Heart right ventricle (tissue), 16 donors: ENCODE results near the gene TRIM65. TPM values are rescaled to one million over a fixed set of nuclear protein-coding genes. Genes with fewer than 3 reads are reported as not detected.

ENCODE experiments used
- ATAC-seq, 8 donors: fragments of 200-7000 bp; cut with Tn5 transposase; one replicate each; pipeline ENCODE4 v1.9.1; 2020; ENCODE audit warnings: mild to moderate bottlenecking in 8 of 8, moderate library complexity in 8 of 8, moderate number of reproducible peaks in 1 of 8
- DNase-seq, 2 donors: peaks; one replicate each; pipeline ENCODE4 v3.0.0-alpha.2; 2020
- H3K27ac ChIP-seq, 10 donors: fragments of 200-600 bp; sonication (generic) in 2 of 10; one replicate each; pipeline versions ENCODE4 v1.5.0 to v1.8.0; 2020 to 2022; ENCODE audit warnings: mild to moderate bottlenecking in 3 of 10
- H3K27me3 ChIP-seq, 7 donors: fragments of 200-600 bp; one replicate each; pipeline ENCODE4 v1.8.0; 2021 to 2022; ENCODE audit warnings: mild to moderate bottlenecking in 2 of 7
- H3K36me3 ChIP-seq, 9 donors: fragments of 200-600 bp; sonication (generic) in 1 of 9; one replicate each; pipeline versions ENCODE4 v1.5.0 to v1.8.0; 2020 to 2022; ENCODE audit warnings: mild to moderate bottlenecking in 2 of 9
- H3K4me1 ChIP-seq, 9 donors: fragments of 200-600 bp; sonication (generic) in 1 of 9; one replicate each; pipeline versions ENCODE4 v1.5.0 to v1.8.0; 2020 to 2022; ENCODE audit warnings: mild to moderate bottlenecking in 4 of 9
- H3K4me3 ChIP-seq, 10 donors: fragments of 200-600 bp; sonication (generic) in 2 of 10; one replicate each; pipeline versions ENCODE4 v1.5.0 to v1.8.0; 2020 to 2022; ENCODE audit warnings: mild to moderate bottlenecking in 7 of 10, moderate library complexity in 2 of 10
- H3K9me3 ChIP-seq, 11 donors: fragments of 200-600 bp in 10 of 11; sonication (generic) in 2 of 11; one replicate each; pipeline versions ENCODE4 v1.5.0 to v1.8.0; 2013 to 2022; ENCODE audit warnings: mild to moderate bottlenecking in 2 of 11, control low read depth in 1 of 11, moderate library complexity in 1 of 11
- CTCF ChIP-seq, 9 donors: fragments of 200-600 bp; sonication (generic) in 2 of 9; IDR thresholded peaks; one replicate each; pipeline versions ENCODE4 v1.5.0 to v1.8.0; 2021 to 2022; ENCODE audit warnings: antibody characterized with exemption in 9 of 9, mild to moderate bottlenecking in 5 of 9, moderate library complexity in 1 of 9
- WGBS, 2 donors: extraction: QIAGEN DNeasy Blood & Tissue Kit; methylation state at CpG; one replicate each; pipeline ENCODE4 v1.1.7; 2013; ENCODE audit warnings: inconsistent platforms in 1 of 2; 5-methylcytosine and 5-hydroxymethylcytosine counted together
- intact Hi-C, 10 donors: fragments of 100-400 bp; cut with DNase I; formaldehyde crosslinking; loops; one replicate each; pipeline versions ENCODE4 v1.11.1 to v1.14.2; 2022
- polyA plus RNA-seq, 2 donors: library from polyadenylated mRNA; stranded (reverse); fragments of 200-250 nt; gene quantifications; one replicate each; pipeline ENCODE4 v1.2.3, GENCODE V29; 2013
- total RNA-seq, 10 donors: library from RNA; stranded (reverse); fragmentation: NEBNext Ultra II Directional in 3 of 10; extraction: Animal tissue kit (Norgen Biotek cat#: 25700) in 3 of 10; gene quantifications; one replicate each; pipeline versions ENCODE4 v1.2.1 to v1.2.4, GENCODE V29; 2021 to 2023
- donor health status: Arrhythmogenic right ventricular cardiomyopathy.
- donor health status: ischemic (EF 13 %, LVEDD 7.1; RV severe dilation, severe dysfunction).
- donor health status: healthy with polysubstance abuse.
- donor health status: DM: no; HTN: yes; CAD: no.
- donor health status: DM: no; HTN: no; CAD: no.
- donor health status: ischemic (EF 25% LVEDD 6.9; RV normal size, moderate dysfunction).
- donor health status: ischemic (EF 25% LVEDD 5.7; RV mildly dilated, moderate dysfunction).
- donor health status: healthy.
- donor health status: DM: yes; HTN: yes; CAD: no.
- donor health status: Ischemic cardiomyopathy.
- donor health status: ischemic (EF 35%, LVEDD 5.7; RV mildly dilated, moderate dysfunction).
- donor health status: nonischemic (EF 11% LVEDD 7.7; RV severe dilation, severe dysfunction).
- donor health status: DM: yes; HTN: yes; CAD: no.
- donor health status: PGD.
- donor health status: ischemic (EF 29% LVEDD 5.4; RV normal size, mild dysfunction).
- donor health status: nonischemic (EF 23%, LVEDD 6.1; RV moderate dilation, normal function).

Gene TRIM65
- total and polyA plus RNA-seq, 12 donors = 5.1 to 16.7 (median 8.9) TPM

DNA sequence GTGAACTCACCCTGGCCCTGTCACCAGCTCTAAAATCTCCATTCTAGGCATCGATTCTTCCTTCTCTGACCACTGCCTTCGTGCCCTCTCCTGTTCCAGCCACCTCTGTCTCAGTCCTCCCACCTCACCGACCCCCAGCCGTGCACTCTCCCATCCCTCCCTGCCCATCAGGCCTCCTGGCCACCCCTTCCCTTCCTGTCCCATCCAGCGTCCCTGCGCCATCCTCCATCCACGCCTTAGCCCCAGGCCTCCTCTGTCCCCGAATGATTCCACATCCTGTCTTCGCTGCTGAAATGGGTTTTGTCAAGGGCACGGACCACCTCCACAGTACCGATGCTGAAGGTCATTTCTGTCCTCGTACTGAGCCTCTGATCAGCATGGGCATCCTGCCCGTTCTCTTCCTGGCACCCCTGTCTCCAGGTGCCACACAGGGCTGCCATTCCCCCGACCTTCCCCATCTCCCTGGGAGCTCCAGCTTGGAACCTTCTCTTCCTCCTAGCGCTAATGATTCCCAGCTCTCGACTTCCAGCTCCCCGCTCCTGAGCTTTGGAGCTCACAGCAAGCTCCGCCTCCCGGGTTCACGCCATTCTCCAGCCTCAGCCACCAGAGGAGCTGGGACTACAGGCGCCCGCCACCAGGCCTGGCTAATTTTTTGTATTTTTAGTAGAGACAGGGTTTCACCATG is 2.6 kb downstream of the TRIM65 start:
- DNase-seq (no peak), ATAC-seq (no peak)
- 81 to 82% methylated on average over 22 of the region's 22 CpGs for WGBS, 2 donors
- no peaks in the 10 kb centered on the region for H3K9me3 ChIP-seq
- peak overlapping the region in 1 of 10 donors; percentile 99 for H3K27ac ChIP-seq
- intact Hi-C loops = loop anchor here in 3 of 10 donors (5.0 to 10.0 kb wide), 3 partner anchors 122 to 132 kb away; partner anchors contain the start of gene GALK1 (in 1 of the 3)
- no peaks in the 10 kb centered on the region for H3K27me3 ChIP-seq
- H3K4me1 ChIP-seq = peaks cover 16 to 37% (median 27%) of the 10 kb centered on the region in 9 donors
- TF ChIP-seq CTCF (IDR thresholded peaks at IDR 0.05) = no peak
- no peak overlapping the region for H3K4me3 ChIP-seq
- H3K36me3 ChIP-seq = peaks cover 4 to 53% (median 20%) of the 10 kb centered on the region in 9 donors

- no peaks in the 10 kb centered on the region for H3K9me3 ChIP-seq
- H3K4me1 ChIP-seq = peaks cover 16 to 37% (median 27%) of the 10 kb centered on the region in 9 donors
- intact Hi-C loops = loop anchor here in 3 of 10 donors (5.0 to 10.0 kb wide), 3 partner anchors 121 to 131 kb away; partner anchors contain the start of gene GALK1 (in 1 of the 3)
- peak overlapping the region in 1 of 10 donors; percentile 33 for H3K27ac ChIP-seq
- H3K4me3 ChIP-seq = no peak overlapping the region
- DNase-seq = no peak
- WGBS, 2 donors = 90 to 91% methylated on average over 18 of the region's 18 CpGs
- H3K36me3 ChIP-seq = peaks cover 0 to 51% (median 16%) of the 10 kb centered on the region in 9 donors
- TF ChIP-seq CTCF (IDR thresholded peaks at IDR 0.05) = no peak
- no peak for ATAC-seq
- H3K27me3 ChIP-seq = no peaks in the 10 kb centered on the region
Observed at GRCh38 chr17:75893305-75894048, 3.3 kb downstream of the TRIM65 start.

- WGBS, 2 donors = 87 to 89% methylated on average over 16 of the region's 16 CpGs
Observed at GRCh38 chr17:75892556-75893224, 4.1 kb downstream of the TRIM65 start.

More at GRCh38 chr17:75892556-75893224, 4.1 kb downstream of the TRIM65 start:
- Histone ChIP-seq H3K4me3 (no peak overlapping the region), H3K27ac (peak overlapping the region in 1 of 10 donors; percentile 33), H3K9me3 (no peaks in the 10 kb centered on the region), H3K4me1 (peaks cover 16 to 37% (median 27%) of the 10 kb centered on the region in 9 donors), H3K36me3 (peaks cover 0 to 51% (median 16%) of the 10 kb centered on the region in 9 donors), H3K27me3 (no peaks in the 10 kb centered on the region)
- ATAC-seq = no peak
- intact Hi-C loops = loop anchor here in 3 of 10 donors (5.0 to 10.0 kb wide), 3 partner anchors 120 to 130 kb away; partner anchors contain the start of gene GALK1 (in 1 of the 3)
- TF ChIP-seq CTCF (IDR thresholded peaks at IDR 0.05) = no peak
- no peak for DNase-seq
